Measurements from ENCODE around the gene METTL22. TPM values are rescaled to one million over a fixed set of nuclear protein-coding genes. Genes with fewer than 3 reads are reported as not detected.

The METTL22 gene
- 10 to 100 TPM; 30.0 to 71.0 (median 53.9) TPM for total RNA-seq

GRCh38 chr16:8621572-8622314 is at the start of gene METTL22:
TSS of gene METTL22 (plus strand) at chr16:8621698. CDS start at chr16:8625666, 3,968 bp downstream.
- DNase-seq: peak; percentile 93
- Histone ChIP-seq H3K9me3 (no peaks in the 10 kb centered on the region), H3K4me3 (peak within 1 kb of the TSS; percentile 51 to 99 (median 80)), H3K27me3 (no peaks in the 10 kb centered on the region), H3K4me1 (peaks cover 0 to 14% (median 4%) of the 10 kb centered on the region in 4 donors), H3K36me3 (peaks cover 0 to 11% (median 5%) of the 10 kb centered on the region in 4 donors), H3K27ac (peak within 1 kb of the TSS; percentile 69 to 92 (median 81))
- TF ChIP-seq POLR2AphosphoS5 (IDR thresholded peaks at IDR 0.05) (peak; percentile 74 to 85 (median 82)), EP300 (IDR thresholded peaks at IDR 0.05; ENCODE audit: low read depth) (no peak), POLR2A (IDR thresholded peaks at IDR 0.05) (peak; percentile 85)
- intact Hi-C loops (cut with DNase I; ENCODE audit: low total_unique reads) (no loop called here), in situ Hi-C loops (cut with MboI; ENCODE audit: low pct_ligation_motif_present in 1 of 4, low pct_unique_long_range_greater_than_20kb in 1 of 4, low sequenced_read_pairs in 3 of 4) (no loop called here)
- 0% methylated on average over 28 of the region's 51 CpGs; no CpG with 5 or more reads in 1 of the 2 donors for WGBS, 2 donors (ENCODE audit: low coverage in 1 of 2)

- no peak overlapping the region for H3K4me3 ChIP-seq
- intact Hi-C loops (cut with DNase I; ENCODE audit: low total_unique reads) (no loop called here), in situ Hi-C loops (cut with MboI; ENCODE audit: low pct_ligation_motif_present in 1 of 4, low pct_unique_long_range_greater_than_20kb in 1 of 4, low sequenced_read_pairs in 3 of 4) (loop anchor here (5.0 to 25.0 kb wide), 4 partner anchors 80 to 440 kb away; partner anchors contain the start of genes PMM2 (in 2 of the 4) and TMEM186 (in 2 of the 4))
- H3K27me3 ChIP-seq: peaks cover 14% of the 10 kb centered on the region
- no peak overlapping the region for H3K27ac ChIP-seq
- H3K9me3 ChIP-seq: no peaks in the 10 kb centered on the region
- no peak for DNase-seq
- TF ChIP-seq POLR2AphosphoS5 (IDR thresholded peaks at IDR 0.05): no peak
- no peak for TF ChIP-seq CTCF (IDR thresholded peaks at IDR 0.05)
- no peak for TF ChIP-seq EP300 (IDR thresholded peaks at IDR 0.05; ENCODE audit: low read depth)
- TF ChIP-seq POLR2A (IDR thresholded peaks at IDR 0.05): no peak
- H3K36me3 ChIP-seq: no peaks in the 10 kb centered on the region
- H3K4me1 ChIP-seq: peaks cover 0 to 4% (median 0%) of the 10 kb centered on the region in 4 donors
- 70 to 77% methylated on average over 4 to 11 of the region's 11 CpGs for WGBS, 2 donors (ENCODE audit: low coverage in 1 of 2)
Observed at GRCh38 chr16:8572063-8572918, 49.2 kb upstream of the METTL22 start.

GRCh38 chr16:8572919-8573724 is 48.4 kb upstream of the METTL22 start:
- no peaks in the 10 kb centered on the region for H3K36me3 ChIP-seq
- peak; percentile 20 to 39 (median 34) for TF ChIP-seq CTCF (IDR thresholded peaks at IDR 0.05)
- TF ChIP-seq POLR2AphosphoS5 (IDR thresholded peaks at IDR 0.05): no peak
- no peak overlapping the region for H3K27ac ChIP-seq
- in situ Hi-C loops (cut with MboI; ENCODE audit: low pct_ligation_motif_present in 1 of 4, low pct_unique_long_range_greater_than_20kb in 1 of 4, low sequenced_read_pairs in 3 of 4): loop anchor here (5.0 to 25.0 kb wide), 4 partner anchors 79 to 439 kb away; partner anchors contain the start of genes PMM2 (in 2 of the 4) and TMEM186 (in 2 of the 4)
- H3K9me3 ChIP-seq: no peaks in the 10 kb centered on the region
- intact Hi-C loops (cut with DNase I; ENCODE audit: low total_unique reads): no loop called here
- H3K4me3 ChIP-seq: no peak overlapping the region
- 45% methylated on average over 3 to 7 of the region's 7 CpGs for WGBS, 2 donors (ENCODE audit: low coverage in 1 of 2)
- H3K4me1 ChIP-seq: no peaks in the 10 kb centered on the region
- H3K27me3 ChIP-seq: peaks cover 14% of the 10 kb centered on the region
- no peak for DNase-seq

- Histone ChIP-seq H3K27ac (no peak overlapping the region), H3K36me3 (no peaks in the 10 kb centered on the region), H3K27me3 (peaks cover 14% of the 10 kb centered on the region), H3K4me1 (no peaks in the 10 kb centered on the region), H3K9me3 (no peaks in the 10 kb centered on the region), H3K4me3 (no peak overlapping the region)
- in situ Hi-C loops (cut with MboI; ENCODE audit: low pct_ligation_motif_present in 1 of 4, low pct_unique_long_range_greater_than_20kb in 1 of 4, low sequenced_read_pairs in 3 of 4) (no loop called here), intact Hi-C loops (cut with DNase I; ENCODE audit: low total_unique reads) (loop anchor here (5.0 kb wide), 1 partner anchor 1152 kb away; no protein-coding TSS in a partner anchor)
- TF ChIP-seq POLR2A (IDR thresholded peaks at IDR 0.05) (no peak), EP300 (IDR thresholded peaks at IDR 0.05; ENCODE audit: low read depth) (no peak)
- 40 to 56% methylated on average over 2 of the region's 2 CpGs for WGBS, 2 donors (ENCODE audit: low coverage in 1 of 2)
- DNase-seq: no peak
Observed at GRCh38 chr16:8575399-8575798, 46.1 kb upstream of the METTL22 start.

Data from transverse colon (tissue), 4 donors.